ENCODE data around the gene CNOT8. TPM values are rescaled to one million over a fixed set of nuclear protein-coding genes. Genes with fewer than 3 reads are reported as not detected.

CNOT8 gene
- 50.0 and 54.4 TPM in 2 replicates for total RNA-seq

GRCh38 chr5:154858297-154858971, at the start of gene CNOT8:
Gene CNOT8, plus strand, starts transcription at chr5:154858627. Its CDS starts 4,652 bp downstream, at chr5:154863279.

GRCh38 chr5:154850255-154851062, 8.0 kb upstream of the CNOT8 start, which contains the start of gene FAXDC2:
Gene FAXDC2, minus strand, starts transcription at chr5:154850603. Its CDS starts 12,425 bp downstream, at chr5:154838178.

Other genes with a start within 250 kb of the CNOT8 start
- gene LARP1, start 103.2 kb upstream of the CNOT8 start, total RNA-seq = 83.1 and 104 TPM in 2 replicates
- gene FAXDC2, start 8.0 kb upstream of the CNOT8 start, total RNA-seq = 4.6 and 5.8 TPM in 2 replicates
- gene GEMIN5, start 79.6 kb downstream of the CNOT8 start, total RNA-seq = 17.8 and 22.6 TPM in 2 replicates
- gene MRPL22, start 82.4 kb downstream of the CNOT8 start, total RNA-seq = 24.7 and 33.1 TPM in 2 replicates
- not detected in 2 replicates for gene KIF4B, start 155.1 kb downstream of the CNOT8 start, total RNA-seq